ENCODE results near the gene VDR. TPM values are rescaled to one million over a fixed set of nuclear protein-coding genes. Genes with fewer than 3 reads are reported as not detected.

The VDR gene
- total RNA-seq, 2 donors from 2014 or later, result 217 to 224 TPM

DNA sequence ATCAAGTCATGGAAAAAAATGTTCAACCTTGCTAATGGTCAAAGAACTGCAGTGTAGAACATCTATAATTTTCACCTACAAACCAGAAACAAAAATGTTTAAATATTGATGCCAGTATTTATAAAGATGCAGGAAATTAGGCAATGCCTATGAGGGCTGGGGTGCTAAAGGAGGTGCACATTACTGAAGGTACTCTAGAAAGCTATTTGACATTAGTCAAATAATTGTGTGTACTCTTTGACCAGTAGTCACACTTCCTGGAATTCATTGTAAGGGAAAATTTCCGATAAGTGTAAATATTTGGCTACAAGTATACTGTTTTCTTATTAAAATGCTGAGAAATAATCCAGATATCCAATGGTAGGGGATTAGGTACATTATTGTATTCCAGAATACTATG lies 48.7 kb downstream of the VDR start:
- peak overlapping the region; percentile 80 for H3K27ac Mint-ChIP-seq
- H3K4me1 Mint-ChIP-seq (ENCODE audit: low read depth), result peaks cover 55% of the 10 kb centered on the region
- H3K36me3 Mint-ChIP-seq (ENCODE audit: insufficient read depth in 2 of 2), result peaks cover 25 to 73% of the 10 kb centered on the region in 2 donors
- H3K4me3 Mint-ChIP-seq, result no peak overlapping the region
- DNase-seq (no peak), ATAC-seq (replicated peaks in 1 of 2) (no peak)
- H3K9me3 Mint-ChIP-seq, result no peaks in the 10 kb centered on the region
- H3K27me3 Mint-ChIP-seq (ENCODE audit: low read depth), result no peaks in the 10 kb centered on the region

DNA sequence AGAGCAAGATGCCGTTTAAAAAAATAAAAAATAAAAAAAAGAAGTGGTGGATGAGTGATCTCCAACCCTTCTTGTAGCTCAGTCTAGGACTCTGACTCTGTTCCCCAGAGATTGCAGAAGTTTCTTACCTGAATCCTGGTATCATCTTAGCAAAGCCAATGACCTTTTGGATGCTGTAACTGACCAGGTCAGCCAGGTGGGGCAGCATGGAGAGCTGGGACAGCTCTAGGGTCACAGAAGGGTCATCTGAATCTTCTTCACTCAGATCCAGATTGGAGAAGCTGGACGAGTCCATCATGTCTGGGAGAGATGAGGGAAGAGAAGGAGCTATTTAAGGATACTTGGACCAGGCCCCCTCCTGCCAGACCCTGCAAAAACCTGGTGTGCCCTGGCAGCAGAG lies 49.3 kb downstream of the VDR start:
- Mint-ChIP-seq H3K27ac (peak overlapping the region; percentile 80), H3K9me3 (no peaks in the 10 kb centered on the region), H3K36me3 (ENCODE audit: insufficient read depth in 2 of 2) (peaks cover 30 to 73% of the 10 kb centered on the region in 2 donors), H3K27me3 (ENCODE audit: low read depth) (no peaks in the 10 kb centered on the region), H3K4me1 (ENCODE audit: low read depth) (peaks cover 53% of the 10 kb centered on the region), H3K4me3 (no peak overlapping the region)
- ATAC-seq (replicated peaks in 1 of 2), result no peak
- no peak for DNase-seq

DNA sequence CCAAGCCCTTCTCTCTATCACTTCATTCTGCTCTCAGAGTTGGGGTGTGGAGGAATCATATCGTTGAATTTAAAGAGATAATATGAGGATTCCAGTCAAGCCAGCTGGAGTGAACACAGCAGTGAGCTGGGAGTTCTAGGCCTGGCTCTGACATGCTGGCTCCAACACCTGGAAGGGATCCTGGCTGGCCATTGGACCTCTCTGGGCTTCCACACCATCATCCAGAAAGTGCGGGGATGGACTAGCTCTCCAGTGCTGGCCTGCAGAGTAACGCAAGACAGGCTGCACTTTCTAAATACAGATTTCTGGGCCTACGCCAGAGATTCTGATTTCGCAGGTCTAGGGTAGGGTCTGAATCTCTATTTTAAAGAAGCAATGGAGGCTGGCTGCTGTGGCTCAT lies 50.3 kb downstream of the VDR start:
- H3K4me1 Mint-ChIP-seq (ENCODE audit: low read depth), result peaks cover 49% of the 10 kb centered on the region

DNA sequence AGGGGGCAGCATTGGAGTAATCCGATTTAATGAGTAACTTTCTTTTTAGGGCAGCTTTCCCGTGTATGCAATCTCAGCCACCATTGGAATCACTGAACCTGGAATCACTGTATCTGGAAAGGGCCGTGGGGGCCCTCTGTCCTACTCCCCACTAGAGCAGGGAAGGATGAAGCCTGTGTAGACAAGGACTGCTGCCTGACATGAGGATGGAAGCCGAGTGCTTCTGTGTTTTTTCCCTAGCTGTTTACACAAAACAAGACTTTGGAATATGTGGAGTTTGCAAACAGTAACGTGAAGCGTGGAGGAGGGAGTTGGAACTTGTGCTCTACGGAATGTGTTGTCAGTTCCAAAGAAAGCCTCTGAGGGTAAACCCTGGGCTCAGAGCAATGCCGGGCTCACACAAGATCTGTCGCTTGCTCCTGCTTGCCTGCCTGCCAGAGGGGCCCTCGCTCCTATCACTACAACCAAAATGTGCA lies 52.7 kb downstream of the VDR start:
- no peak for DNase-seq
- Mint-ChIP-seq H3K36me3 (ENCODE audit: insufficient read depth in 2 of 2) (peaks cover 26 to 66% of the 10 kb centered on the region in 2 donors), H3K9me3 (no peaks in the 10 kb centered on the region), H3K27ac (no peak overlapping the region), H3K4me3 (no peak overlapping the region), H3K27me3 (ENCODE audit: low read depth) (no peaks in the 10 kb centered on the region), H3K4me1 (ENCODE audit: low read depth) (peaks cover 28% of the 10 kb centered on the region)
- no peak for ATAC-seq (replicated peaks in 1 of 2)

More for the DNA sequence above, 50.3 kb downstream of the VDR start:
- Mint-ChIP-seq H3K27ac (no peak overlapping the region), H3K27me3 (ENCODE audit: low read depth) (no peaks in the 10 kb centered on the region), H3K4me3 (no peak overlapping the region), H3K36me3 (ENCODE audit: insufficient read depth in 2 of 2) (peaks cover 29 to 71% of the 10 kb centered on the region in 2 donors), H3K9me3 (no peaks in the 10 kb centered on the region)
- no peak for ATAC-seq (replicated peaks in 1 of 2)
- no peak for DNase-seq

DNA sequence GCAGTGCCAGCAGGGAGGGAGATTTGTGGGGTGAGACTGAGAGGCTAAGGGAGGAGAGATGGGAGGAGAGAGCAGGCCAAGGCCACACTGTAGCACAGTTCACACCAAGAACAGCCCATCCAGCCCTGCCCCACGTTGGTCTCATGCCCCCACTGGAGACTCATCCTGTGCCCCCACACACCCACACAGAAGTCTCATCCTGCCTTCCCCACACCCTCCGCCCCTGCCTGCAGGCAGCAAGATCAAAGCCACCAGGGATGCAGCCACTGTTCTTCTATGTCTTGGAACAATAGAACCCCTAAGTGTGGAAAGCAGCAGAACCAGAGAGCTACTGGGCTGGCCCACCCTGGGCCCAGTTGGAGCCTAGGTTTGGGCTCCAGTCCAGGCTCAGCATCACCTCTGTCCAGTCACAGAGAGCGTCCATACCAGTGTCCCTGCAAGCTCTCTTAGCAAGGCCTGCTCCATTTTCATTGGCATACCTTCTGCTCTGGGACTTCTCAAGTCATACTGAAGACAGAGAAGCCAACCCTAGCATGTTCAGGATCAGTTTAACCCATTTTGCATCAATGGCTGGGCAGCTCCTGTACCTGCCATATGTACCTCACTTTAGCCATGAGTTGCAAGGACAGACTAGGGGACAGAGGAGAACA lies 53.4 kb downstream of the VDR start:
- Mint-ChIP-seq H3K4me1 (ENCODE audit: low read depth) (peaks cover 28% of the 10 kb centered on the region), H3K27ac (peak overlapping the region; percentile 51), H3K4me3 (no peak overlapping the region), H3K9me3 (no peaks in the 10 kb centered on the region), H3K36me3 (ENCODE audit: insufficient read depth in 2 of 2) (peaks cover 30 to 65% of the 10 kb centered on the region in 2 donors), H3K27me3 (ENCODE audit: low read depth) (no peaks in the 10 kb centered on the region)
- ATAC-seq (replicated peaks in 1 of 2) (peak; percentile 37 to 40), DNase-seq (no peak)

DNA sequence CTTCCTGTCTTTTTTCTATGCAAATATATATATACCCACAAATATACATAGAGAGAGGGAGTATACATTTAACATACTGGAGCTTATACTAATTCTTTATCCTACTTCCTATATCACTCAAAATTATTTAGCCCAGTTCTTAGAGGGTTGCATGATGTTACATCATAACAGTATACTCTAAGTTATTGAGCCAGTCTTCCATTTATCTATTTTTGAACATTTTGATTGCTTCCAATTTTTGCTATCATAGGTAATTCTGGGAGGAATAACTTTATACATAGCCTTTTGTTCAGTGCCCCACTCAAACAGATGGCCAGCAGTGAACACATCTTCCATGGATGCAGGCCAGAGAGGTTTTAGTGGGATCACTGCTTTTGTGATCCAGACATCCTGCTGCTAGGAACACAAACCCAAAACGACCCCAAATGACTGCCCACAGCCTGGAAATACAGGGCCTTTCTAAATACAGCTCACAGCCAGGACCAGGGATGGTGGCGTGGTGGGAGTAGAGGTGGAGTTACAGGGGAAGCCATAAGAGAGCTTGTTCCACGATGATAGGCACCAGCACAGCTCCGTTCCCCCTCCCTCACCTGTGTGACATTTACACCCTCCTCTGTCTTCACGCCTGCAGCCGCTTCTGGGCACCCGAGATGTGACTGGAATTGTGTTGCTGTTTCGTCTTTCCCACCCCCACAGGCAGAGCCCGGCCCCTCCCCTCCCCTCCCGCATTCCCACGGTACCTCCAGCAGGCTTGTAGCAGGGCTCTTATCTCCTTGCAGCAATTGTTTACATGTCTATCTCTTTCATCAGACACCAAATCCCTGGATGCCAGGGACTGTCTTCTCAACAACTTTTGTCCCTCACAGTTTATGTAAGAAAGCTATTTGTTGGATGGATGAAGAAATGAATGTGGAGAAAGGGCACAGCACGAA lies 54.4 kb downstream of the VDR start:
- ATAC-seq (replicated peaks in 1 of 2), result no peak
- Mint-ChIP-seq H3K27me3 (ENCODE audit: low read depth) (no peaks in the 10 kb centered on the region), H3K36me3 (ENCODE audit: insufficient read depth in 2 of 2) (peaks cover 27 to 59% of the 10 kb centered on the region in 2 donors), H3K9me3 (no peaks in the 10 kb centered on the region), H3K4me1 (ENCODE audit: low read depth) (peaks cover 28% of the 10 kb centered on the region), H3K27ac (peak overlapping the region; percentile 55), H3K4me3 (no peak overlapping the region)
- DNase-seq, result no peak

DNA sequence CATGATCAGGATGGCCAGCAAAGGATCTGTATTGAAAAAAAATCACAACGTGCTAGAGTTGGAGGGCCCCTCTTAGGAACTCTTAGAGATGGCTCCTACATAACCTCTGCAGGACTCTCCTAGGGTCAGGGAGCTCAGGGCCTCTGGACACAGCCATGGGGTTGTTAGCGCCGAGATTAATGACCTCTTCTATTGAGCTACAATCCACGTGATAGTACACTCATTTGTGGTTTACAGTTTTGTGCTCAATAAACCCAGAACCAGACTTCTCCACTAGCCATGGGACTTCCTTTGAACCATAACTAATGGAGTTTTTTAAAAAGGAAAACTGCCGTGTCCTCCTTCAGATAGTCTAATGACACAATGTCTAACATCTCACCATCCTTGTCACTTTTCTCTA lies 55.5 kb downstream of the VDR start:
- DNase-seq, result no peak
- Mint-ChIP-seq H3K9me3 (no peaks in the 10 kb centered on the region), H3K4me1 (ENCODE audit: low read depth) (peaks cover 28% of the 10 kb centered on the region), H3K36me3 (ENCODE audit: insufficient read depth in 2 of 2) (peaks cover 29 to 54% of the 10 kb centered on the region in 2 donors), H3K27ac (no peak overlapping the region), H3K27me3 (ENCODE audit: low read depth) (no peaks in the 10 kb centered on the region), H3K4me3 (no peak overlapping the region)
- ATAC-seq (replicated peaks in 1 of 2), result no peak

DNA sequence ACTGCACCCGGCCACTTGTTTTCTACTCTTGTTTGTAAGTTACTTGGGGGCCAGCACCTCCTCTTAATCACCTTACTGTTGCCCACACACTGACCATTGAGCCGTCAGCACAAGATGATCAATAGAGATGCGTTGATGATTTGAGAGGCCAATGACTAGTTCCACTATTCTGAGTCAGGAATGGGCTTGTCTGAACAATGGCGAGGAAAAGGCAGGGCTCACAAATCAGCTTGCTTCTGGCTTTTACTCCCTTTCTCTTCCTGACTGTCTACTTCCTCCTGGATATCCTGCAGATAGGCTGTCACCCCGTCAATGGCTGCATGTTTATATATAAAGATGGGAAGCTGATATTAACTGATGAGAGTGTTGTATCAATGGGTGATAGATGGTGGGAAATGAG lies 55.9 kb downstream of the VDR start:
- Mint-ChIP-seq H3K4me3 (no peak overlapping the region), H3K27me3 (ENCODE audit: low read depth) (no peaks in the 10 kb centered on the region), H3K9me3 (no peaks in the 10 kb centered on the region), H3K27ac (peak overlapping the region; percentile 9), H3K4me1 (ENCODE audit: low read depth) (peaks cover 28% of the 10 kb centered on the region), H3K36me3 (ENCODE audit: insufficient read depth in 2 of 2) (peaks cover 29 to 53% of the 10 kb centered on the region in 2 donors)
- ATAC-seq (replicated peaks in 1 of 2) (no peak), DNase-seq (no peak)

DNA sequence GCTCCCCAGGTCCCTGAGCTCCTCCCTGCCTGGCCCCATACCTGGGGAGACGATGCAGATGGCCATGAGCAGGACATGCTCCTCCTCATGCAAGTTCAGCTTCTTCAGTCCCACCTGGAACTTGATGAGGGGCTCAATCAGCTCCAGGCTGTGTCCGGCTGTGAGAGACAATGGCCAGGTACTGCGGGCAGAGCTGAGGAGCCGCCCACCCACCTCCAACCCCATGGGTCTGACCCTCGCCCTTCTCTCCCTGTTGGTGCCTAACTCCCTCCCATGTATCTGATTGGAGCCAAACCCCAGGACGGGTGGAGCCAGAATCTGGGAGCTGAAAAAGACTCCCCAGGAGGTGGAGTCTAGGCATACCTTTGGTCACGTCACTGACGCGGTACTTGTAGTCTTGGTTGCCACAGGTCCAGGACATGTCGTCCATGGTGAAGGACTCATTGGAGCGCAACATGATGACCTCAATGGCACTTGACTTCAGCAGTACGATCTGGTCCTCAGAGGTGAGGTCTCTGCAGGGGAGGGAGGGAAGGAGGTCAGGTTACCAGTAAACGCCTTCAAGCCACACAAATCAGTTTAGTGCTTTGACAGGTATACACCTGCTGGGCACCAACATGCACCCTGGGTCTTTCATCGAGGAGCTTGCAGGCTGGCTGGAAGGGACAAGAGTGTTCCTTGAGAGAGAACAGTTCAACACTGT lies 58.3 kb downstream of the VDR start:
- Mint-ChIP-seq H3K4me1 (ENCODE audit: low read depth) (peaks cover 33% of the 10 kb centered on the region), H3K27me3 (ENCODE audit: low read depth) (no peaks in the 10 kb centered on the region), H3K9me3 (no peaks in the 10 kb centered on the region), H3K36me3 (ENCODE audit: insufficient read depth in 2 of 2) (peaks cover 25 to 37% of the 10 kb centered on the region in 2 donors), H3K4me3 (no peak overlapping the region), H3K27ac (no peak overlapping the region)
- DNase-seq, result no peak
- ATAC-seq (replicated peaks in 1 of 2), result no peak

DNA sequence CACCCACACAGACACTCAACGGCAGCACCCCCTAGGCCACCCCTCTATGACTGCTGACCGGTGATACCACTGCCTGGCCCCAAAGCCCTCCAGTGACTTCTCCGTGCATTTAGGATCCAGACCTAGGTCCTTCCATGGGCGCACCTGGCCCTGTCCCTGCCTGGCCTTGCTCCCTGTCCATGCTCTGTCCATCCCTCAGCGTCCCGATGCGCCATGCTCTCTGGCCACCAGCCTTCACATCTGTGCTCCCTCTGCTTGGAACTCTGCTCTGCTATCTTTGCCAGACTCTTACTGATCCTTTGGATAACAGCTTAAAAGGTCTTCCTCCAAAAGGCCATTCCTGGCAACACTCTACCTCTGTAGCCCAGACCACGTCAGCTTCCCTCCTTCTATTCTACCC lies 59.7 kb downstream of the VDR start:
- H3K27ac Mint-ChIP-seq, result peak overlapping the region; percentile 3

DNA sequence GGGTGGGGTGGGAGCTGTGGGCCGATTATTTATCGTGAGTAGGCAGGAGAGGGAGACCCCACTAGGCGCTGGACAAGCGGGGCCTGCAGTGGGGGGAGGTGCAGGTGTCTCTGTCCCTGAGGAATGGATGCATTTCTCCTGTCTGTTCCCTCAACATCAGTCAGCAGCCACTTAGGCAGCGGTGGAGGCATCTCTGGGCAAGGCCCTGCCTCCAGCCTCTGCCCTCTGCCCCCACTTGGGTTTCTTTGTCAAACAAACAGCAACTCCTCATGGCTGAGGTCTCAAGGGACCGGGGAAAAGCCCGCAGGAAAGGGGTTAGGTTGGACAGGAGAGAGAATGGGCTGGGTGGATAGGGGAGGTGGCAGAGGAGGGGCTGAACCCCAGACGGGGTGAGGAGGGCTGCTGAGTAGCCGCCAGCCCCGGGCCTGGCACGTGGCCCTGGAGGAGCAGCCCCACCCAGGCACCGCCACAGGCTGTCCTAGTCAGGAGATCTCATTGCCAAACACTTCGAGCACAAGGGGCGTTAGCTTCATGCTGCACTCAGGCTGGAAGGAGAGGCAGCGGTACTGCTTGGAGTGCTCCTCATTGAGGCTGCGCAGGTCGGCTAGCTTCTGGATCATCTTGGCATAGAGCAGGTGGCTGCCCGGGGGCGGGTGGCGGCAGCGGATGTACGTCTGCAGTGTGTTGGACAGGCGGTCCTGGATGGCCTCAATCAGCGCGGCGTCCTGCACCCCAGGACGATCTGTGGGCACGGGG lies 60.4 kb downstream of the VDR start:
- H3K4me3 Mint-ChIP-seq, result no peak overlapping the region
- H3K27ac Mint-ChIP-seq, result no peak overlapping the region
- peaks cover 28% of the 10 kb centered on the region for H3K4me1 Mint-ChIP-seq (ENCODE audit: low read depth)
- DNase-seq (no peak), ATAC-seq (replicated peaks in 1 of 2) (peak; percentile 6 to 15)
- peaks cover 13 to 23% of the 10 kb centered on the region in 2 donors for H3K36me3 Mint-ChIP-seq (ENCODE audit: insufficient read depth in 2 of 2)
- no peaks in the 10 kb centered on the region for H3K9me3 Mint-ChIP-seq
- no peaks in the 10 kb centered on the region for H3K27me3 Mint-ChIP-seq (ENCODE audit: low read depth)

More for the DNA sequence above, 59.7 kb downstream of the VDR start:
- no peaks in the 10 kb centered on the region for H3K27me3 Mint-ChIP-seq (ENCODE audit: low read depth)
- H3K4me1 Mint-ChIP-seq (ENCODE audit: low read depth), result peaks cover 24% of the 10 kb centered on the region
- H3K4me3 Mint-ChIP-seq, result no peak overlapping the region
- peaks cover 14 to 25% of the 10 kb centered on the region in 2 donors for H3K36me3 Mint-ChIP-seq (ENCODE audit: insufficient read depth in 2 of 2)
- ATAC-seq (replicated peaks in 1 of 2) (no peak), DNase-seq (no peak)
- no peaks in the 10 kb centered on the region for H3K9me3 Mint-ChIP-seq

DNA sequence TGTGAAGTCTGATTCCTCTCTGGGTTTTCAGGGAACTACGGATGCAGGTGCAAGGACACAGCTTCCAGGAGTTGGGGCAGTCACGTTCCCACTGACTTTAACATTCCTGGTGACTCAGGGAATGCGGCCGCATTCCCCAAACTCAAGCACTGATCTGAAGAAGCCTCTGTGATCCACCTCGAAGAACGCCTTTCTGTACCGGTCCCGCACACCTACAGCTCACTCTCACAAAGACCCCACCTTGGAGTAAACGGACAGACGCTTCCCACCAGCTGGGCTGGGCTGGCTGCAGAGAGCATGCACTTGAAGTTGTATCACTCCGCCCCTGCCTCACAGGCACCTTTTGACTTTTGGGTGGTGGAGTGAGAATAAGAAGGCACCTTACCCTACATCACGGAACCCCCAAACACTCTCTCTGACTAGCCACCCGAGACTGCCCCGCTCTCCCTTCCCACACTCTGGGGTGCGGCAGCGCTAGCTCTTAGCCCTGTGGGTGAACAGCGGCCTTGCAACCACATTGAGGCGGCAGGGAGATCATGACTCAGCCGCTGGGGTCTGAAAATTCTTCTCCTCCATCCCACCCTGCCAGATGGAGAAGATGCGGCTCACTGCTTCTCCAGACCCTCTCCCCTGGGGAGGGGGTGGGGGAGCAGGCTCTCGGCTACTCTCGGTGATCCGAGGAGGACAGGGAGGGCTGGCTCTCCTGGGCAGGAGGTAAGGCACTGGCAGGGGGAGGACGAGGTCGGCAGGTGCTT lies 61.4 kb downstream of the VDR start:
- no peaks in the 10 kb centered on the region for H3K9me3 Mint-ChIP-seq
- no peak for ATAC-seq (replicated peaks in 1 of 2)
- no peak overlapping the region for H3K27ac Mint-ChIP-seq
- H3K36me3 Mint-ChIP-seq (ENCODE audit: insufficient read depth in 2 of 2), result peaks cover 9 to 15% of the 10 kb centered on the region in 2 donors
- no peak for DNase-seq
- H3K27me3 Mint-ChIP-seq (ENCODE audit: low read depth), result no peaks in the 10 kb centered on the region
- no peak overlapping the region for H3K4me3 Mint-ChIP-seq
- peaks cover 38% of the 10 kb centered on the region for H3K4me1 Mint-ChIP-seq (ENCODE audit: low read depth)

Measured in activated T-cell treated with anti-CD3 and anti-CD28 coated beads, Interleukin-2, amount 50 U/mL, for 72 hours (primary cell).